DMS53 treated with DMSO at 0.1 percent for 48 hours (cell line): Measurements from ENCODE around the gene ASB7.
"Not testable (repeated sequence)": the region's sequence is repeated elsewhere in the genome, so short reads cannot be mapped to it uniquely, and the experiment has no call there.

Experiments
- DNase-seq: peaks from one replicate; lab custom pipeline; 2025; ENCODE audit not compliant: unreplicated experiment; lab: John Stamatoyannopoulos, UW

Gene ASB7, protein sequence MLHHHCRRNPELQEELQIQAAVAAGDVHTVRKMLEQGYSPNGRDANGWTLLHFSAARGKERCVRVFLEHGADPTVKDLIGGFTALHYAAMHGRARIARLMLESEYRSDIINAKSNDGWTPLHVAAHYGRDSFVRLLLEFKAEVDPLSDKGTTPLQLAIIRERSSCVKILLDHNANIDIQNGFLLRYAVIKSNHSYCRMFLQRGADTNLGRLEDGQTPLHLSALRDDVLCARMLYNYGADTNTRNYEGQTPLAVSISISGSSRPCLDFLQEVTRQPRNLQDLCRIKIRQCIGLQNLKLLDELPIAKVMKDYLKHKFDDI

DNA sequence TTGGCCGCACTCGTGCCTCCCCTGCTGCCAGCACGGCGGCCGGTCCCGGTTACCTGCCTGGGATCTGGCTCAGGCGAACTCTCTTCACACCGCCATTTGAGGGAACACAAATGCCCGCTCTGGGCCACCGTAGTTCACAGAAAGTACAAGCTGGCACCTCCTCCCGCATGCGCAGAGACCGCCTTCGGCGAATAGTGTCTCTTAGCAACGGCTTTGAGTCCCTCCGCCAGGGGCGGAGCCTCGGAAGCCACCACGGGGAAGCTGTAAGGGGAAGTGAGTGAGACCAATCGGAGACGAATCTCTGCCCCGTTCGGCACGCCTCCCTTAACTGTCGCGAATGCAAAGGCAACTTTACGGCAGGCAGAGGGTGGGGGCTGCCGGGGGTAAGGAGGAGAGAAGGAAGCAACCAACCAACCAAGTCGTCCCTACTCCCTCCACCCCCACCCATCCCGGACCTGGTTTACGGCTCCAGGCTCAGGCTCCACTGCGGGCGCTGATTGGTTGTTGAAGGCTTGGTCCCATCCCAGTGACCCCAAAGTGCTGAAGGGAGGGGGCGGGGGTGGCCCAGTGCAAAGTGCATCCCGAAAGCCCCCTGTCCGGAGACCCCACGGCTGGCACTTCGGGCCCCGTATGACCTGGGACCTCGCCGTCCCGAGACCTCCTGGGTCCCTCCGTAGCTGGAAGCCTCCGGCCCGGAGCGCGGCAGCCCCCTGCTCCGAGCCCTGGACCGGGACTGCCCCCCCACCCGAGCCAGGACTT, at the start of gene ASB7, which contains the start of gene LINS1:
ASB7 (plus strand) TSS at position 526 of the 759 bp plus-strand sequence. CDS start 9,628 bp downstream, outside the sequence.
LINS1 (minus strand) TSS at position 121 of the 759 bp plus-strand sequence. CDS start 21,342 bp downstream, outside the sequence.
- peak; percentile 96 for DNase-seq

DNA sequence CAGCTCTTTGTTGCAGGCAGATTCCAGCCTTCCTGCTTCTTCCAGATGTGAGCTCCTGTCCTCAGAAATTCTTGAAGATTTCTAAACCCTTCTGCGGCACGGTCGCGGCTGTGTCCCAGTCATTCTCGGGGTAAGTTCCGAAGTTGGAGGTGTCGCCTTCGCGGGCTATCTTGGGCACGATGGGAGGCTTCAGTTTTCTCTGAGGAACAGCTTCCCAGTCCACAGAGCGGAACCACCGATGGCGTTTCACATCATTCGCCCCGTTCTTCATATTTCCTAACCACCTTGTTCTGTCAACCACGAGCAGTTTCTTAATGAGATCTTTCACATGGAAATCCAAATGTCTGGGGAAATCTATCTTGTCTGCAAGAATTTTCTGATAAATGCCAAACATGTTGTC, 48.9 kb upstream of the ASB7 start:
- no peak for DNase-seq

DNA sequence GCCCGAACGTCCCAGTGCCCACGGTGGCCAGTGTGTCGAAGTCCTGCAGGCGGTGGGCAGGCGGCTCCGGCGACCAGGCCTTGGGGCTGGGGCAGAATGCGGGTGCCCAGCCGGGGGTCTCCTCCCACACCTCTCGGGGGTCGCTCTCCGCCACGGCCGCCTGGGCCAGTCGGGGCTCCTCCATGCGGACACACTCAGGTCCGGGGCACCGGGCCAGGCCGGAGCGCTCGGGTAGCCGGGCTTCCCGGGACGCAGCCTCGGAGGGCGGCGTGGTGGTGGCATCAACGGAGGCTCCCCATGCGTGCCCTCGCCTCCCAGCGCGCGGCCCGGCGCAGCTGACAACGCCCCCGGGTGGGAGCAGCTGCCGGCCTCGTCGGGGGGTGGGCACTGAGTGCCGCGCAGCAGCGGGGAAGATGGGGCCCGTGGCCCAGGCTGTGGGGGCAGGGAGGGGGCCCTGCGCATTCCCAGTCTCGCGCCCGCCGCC, 43.6 kb upstream of the ASB7 start:
- no peak for DNase-seq

DNA sequence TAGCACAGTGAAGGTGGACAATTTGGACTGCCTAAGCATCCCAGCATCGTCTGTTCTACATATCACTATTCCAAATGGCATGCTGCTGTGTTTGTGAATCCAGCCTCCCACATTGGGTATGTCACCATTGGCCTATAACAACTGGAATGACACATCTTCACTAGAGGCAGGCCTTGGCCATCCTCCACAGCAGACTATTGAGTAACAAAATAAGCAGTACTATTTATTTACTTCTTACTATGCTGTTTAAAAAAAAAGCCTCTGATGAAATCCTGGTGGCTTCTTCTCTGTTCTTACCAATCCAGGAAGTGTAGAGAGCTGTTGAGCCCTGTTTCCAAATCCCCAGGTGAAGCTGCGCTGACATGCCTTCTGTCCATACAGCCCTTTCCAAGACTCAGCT, 43.1 kb upstream of the ASB7 start:
- no peak for DNase-seq

DNA sequence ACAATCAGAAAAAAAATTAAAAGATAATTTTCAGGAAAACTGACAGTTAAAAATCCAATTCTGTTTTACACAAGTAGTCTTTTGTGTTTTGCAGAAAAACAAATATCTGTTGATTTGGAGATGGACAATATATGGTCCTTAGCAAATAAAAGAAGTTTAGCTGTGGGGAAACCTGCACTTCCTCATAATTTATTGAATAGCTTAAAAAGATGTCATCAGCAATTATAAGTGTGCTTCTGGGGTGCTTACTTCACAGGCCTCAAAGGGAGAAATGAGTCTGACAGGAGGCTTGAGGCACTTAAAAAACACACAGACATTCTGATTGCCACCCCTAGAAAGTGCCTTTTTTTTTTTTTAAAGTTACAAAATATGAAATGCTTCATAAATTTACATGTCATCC, 42.1 kb upstream of the ASB7 start:
- no peak for DNase-seq

DNA sequence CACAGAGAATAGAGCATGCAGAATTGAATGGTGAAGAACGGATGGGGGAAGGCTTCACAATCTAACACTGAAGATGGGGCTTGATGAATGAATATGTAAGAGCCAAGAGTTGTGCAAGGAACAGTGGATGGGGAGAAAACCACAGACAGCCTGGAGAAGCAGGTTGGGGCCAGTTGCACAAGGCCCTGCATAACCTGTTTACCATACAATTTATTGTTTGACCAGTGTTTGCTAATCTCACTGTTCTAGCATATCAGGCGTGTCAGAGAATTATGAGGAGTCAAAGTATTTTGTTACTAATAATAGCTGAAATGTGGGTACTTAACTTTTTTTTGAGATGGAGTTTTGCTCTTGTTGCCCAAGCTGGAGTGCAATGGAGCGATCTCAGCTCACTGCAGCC, 36.8 kb upstream of the ASB7 start:
- no peak for DNase-seq

DNA sequence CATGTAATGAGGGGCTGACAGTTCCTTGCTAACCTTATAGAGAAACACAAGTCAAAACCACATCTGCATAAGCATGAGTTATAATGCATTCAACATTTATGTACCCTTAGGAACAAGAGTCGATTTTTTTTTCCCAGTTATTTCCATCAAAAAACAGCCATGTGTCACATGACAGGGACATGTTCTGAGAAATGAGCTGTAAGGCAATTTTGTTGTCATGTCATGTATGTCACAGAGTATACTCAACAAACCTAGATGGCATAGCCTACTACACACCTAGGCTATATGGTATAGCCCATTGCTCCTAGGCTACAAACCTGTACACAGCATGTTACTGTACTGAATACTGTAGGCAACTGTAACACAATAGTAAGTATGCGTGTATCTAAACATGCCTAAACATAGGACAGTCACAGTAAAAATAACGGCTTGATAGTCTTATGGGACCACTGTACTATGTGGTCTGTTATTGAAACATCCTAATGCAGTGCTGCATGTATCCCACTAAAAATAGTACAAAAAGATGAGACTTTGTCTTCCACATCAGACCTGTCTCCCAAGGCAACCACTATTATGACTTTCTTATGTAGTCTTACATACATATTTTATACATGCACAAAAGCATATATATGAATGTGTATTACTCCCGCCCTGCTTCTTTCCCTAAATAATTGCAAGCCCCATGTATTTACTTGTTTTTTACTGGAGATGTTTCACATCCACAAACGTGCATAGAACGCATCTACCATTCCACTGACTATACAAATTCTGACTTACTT, 35.4 kb upstream of the ASB7 start:
- no peak for DNase-seq

DNA sequence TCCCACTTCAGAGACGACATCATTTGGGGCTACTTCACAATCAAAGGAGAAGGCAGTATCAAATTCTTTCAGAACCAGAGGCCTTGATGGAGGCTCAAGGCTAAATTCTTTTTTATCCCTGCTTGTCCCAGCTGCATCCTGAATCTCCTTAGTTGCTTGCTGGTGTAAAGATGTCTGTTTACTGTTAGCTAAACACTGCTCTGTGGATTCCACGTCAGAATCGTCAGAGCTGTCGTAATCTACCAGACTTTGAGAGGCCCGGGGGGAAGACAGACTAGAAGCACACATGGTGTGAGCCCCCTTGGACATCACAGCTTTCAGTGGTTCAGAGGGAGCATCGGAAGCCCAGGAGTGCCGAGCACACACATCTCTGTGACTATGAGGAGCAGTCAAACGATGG, 33.0 kb upstream of the ASB7 start:
- no peak for DNase-seq

DNA sequence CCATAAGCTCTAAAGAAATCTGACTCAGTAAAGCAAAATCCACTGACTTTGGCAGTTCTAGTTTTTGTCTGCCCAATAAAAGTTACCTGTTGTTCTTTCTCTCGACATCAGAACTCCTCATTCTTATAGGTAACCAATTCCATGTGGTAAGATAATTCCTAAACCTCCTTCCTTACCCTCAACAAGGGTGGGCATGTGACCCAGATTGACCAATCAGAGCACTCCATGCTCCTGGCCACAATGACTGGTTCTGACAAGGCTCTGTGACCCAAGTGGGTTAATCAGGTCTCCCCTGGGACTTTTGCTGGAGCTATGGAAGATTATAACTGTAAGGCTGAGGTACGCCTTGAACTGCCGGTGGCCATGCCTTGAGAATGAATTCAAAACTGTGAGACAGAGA, 32.1 kb upstream of the ASB7 start:
- DNase-seq: no peak

DNA sequence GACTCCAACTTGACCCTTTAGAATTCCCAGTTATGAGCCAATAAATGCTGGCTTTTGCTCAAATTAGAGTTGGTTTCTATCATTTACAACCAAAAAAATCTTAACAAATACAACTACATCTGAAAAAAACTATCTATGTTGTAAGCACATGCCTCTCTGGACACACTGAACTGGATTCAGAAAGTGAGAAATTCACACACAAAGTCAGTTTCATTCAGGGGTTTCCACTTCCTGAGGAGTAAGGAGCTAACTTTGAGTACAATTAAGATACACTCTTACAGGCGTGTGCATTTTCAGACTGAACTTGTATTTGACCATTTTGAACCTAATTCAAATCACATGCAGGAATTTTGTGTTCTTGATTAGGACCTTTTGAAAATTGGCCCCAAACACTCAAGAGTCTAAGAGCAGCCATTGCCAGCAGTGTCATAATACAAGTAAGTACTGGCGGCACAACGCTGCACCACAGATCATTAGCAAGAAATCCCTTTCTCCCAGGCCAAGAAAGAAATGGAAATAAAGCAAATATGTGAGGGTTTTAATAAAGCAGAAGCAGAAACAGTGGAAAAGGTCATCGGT, 31.6 kb upstream of the ASB7 start:
- no peak for DNase-seq

DNA sequence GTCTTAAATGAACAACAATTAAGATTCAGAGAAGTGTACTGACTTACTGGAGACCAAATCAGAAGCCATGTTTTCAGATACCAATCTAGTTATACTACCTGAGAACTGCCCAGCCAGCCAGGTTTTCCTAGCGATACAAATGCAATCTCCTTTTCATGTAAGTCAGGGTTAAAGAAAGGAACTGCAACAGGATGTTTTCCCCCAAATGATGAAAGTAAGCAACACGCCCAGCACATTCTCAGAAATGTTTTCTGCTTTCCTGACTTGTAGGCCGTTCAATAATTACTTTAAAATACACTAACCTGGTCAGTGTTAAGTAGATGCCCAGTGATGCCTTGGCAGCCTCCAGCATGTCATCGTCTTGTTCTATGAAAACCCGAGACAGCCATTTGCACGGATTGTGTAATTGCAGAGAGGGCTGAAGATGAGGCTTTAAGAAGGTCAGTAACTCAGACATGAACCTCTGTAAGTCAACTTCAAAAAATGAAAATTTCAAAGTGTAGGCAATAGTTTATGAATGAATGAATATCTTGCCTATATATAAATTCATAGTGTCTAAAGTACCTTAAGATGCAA, 30.7 kb upstream of the ASB7 start:
- DNase-seq: no peak

DNA sequence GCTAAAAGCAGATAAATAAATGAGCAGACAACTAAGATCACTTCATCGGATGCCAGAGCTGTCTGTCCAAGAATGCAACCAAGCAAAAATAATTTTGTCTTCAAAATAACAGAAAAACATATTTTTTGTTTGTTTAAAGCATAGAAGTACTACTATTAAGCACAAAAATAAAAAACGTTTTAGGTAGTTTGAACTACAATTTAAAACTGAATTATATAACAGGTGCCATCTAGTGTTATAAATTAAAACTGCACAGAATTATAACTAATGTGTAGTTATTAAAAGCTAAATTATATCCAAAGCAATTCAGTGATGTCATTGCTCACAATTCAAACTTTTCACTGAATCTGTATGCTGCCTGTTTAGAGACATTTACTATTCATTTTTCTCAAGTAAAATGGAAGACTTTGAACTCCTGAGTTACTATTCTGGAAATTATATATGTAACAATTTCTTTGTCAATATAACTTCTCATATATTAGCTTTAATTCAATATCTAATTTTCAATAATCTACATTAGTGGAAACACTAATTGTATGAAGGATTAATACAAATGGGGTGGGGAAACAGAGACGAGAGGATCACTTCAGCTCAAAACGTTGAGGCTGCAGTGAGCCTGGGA, 29.9 kb upstream of the ASB7 start:
- peak; percentile 2 for DNase-seq

DNA sequence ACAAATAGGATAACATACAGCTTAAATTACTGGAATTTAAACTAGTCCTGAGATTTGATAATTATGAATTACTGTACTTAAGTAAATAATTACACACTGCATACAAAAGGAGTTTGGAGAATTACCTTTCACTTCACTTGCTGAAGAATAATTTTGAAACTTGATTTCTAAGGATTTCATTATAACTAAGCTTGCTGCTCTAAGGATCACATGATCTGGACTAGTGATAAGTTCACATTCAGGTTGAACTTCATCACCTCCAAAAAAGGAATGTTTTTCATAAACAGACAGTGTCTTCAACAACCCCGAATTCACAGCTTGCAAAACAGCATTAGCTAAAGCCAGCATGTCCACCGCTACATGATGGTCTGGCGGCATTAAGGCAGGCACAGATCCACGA, 28.9 kb upstream of the ASB7 start:
- DNase-seq: no peak

DNA sequence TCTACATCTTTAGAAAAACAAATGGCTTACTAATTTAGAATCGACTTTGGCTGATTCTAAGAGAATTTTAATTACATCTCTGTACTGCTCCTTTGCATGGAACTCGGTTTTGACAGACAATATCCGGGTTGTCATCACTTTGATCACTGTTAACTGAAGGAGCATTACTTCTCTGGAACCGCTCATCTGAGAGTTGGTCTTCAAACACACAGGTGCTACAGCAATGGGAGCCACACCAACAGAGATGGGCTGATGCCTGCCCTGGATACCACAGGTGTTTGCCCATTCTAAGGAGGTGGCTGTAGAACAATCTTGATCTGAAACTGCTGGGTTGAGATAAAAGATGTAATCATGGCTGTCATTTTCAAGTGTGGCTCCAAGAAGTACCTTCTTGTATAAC, 22.0 kb upstream of the ASB7 start:
- DNase-seq: no peak

DNA sequence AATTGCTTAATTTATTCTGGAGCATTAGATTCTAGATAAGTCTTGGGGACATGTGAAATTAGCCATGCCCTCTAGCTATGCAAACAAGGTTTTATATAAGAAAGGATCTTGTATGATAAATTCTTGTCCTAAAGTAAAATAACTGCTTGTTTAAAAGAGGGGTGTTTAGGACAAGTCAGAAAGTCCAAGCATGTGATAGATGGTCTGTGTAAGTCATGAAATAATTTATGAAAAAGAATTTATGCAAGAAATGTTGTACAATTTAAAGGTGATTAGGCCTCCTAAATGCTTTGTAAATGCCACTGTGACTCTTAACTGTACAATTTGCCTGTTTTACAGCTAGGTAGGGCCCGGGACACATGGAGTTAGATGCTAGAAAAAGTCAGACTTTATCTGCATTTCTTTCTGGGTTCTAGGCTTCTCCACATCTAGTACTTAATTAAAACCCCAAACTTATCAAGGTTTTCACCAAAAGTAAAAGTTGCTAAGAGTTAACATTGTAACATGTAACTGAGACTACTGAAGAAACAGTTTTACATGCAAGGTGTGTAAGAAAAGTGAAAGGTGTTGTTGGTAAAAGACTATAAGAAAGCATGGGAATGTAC, 13.6 kb upstream of the ASB7 start:
- DNase-seq: no peak

DNA sequence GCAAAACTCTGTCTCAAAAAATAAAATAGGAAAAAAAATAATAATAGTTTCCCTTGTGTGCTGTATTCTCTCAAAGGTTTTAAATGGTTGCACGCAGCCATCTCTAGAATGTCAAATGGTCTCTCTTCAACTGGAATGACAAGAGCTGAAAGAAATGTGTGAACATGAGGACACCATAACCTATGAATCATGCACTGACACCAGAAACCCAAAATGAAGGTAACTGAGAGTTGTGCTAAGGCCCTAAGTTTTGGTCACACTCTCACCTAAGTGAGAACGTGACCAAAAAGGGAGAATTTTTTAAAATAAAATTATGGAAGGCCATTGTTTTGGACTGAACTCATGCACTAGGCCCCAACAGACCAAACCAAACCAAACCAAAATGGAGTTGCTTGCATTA, 11.2 kb upstream of the ASB7 start:
- not testable (repeated sequence) for DNase-seq

DNA sequence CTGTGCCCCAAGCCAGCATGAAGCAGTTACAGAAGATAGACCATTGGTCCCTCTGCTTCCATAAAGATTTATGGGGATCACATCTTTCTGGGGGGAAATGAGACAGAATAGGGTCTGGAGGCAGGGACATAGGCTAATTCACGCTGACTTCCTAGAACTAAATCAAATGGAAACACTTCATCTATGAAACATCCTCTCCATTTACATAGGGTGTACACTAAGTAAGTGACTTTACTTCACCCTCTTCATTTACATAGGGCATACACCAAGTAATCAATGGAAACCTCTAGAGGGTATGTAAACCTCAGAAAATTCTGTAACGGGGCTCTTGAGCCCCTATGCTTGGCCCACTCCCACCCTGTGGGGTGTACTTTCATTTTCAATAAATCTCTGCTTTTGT, 10.6 kb upstream of the ASB7 start:
- no peak for DNase-seq

DNA sequence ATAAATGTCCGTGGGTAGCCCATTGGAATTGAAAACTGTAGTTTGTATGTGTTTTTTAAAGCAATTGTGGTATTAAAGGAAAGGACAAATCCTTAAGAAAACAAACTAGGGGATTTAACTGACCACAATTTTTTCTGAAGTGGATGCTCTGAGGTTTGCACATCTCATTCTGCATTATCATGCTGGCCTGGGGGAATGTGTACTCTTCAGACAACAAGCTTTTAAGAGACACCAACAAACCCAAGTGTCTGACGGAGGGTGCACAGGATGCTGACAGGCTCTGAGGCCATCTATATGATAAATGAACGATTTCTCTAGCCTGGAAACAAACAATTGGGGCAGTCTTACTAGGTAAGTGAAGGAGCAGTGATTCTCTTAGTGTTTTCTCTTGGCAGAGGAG, 9.5 kb upstream of the ASB7 start:
- no peak for DNase-seq

DNA sequence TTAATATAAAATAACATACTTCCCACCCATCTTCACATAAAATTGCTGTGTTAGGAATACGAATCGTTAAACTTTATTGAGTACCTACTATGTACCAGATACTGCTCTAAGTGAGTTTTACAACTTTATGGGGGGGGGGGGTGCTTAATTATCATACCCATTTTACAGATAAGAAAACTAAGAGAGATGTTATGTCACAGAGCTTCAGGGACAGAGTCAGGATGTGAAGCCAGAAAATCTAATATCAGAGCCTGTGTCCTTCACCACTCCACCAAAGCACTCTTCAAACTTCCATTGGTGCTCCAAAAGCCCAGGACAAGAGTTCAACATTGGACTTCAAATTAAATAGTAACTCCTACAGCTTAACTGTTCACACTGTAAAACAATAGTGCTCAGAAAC, 9.0 kb upstream of the ASB7 start:
- DNase-seq: no peak

DNA sequence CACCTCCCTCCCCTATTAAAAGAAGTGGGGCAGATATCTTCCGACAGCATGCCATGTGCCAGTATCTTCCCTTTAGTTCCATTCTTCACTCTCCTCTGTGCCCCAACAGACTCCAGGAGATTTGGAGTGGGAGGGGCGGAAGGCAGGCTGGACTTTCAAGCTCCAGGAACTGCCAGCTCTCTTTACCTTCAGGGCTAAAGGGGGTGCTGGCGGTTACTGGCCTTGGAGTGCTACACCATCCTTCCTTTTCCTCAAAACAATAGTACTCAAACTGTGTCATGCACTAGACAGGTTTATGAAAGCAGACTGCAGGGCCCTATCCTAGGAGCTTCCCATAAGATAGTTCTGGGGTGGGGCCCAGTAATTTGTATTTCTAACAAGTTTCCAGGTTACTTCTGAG, 6.4 kb upstream of the ASB7 start:
- DNase-seq: no peak
